Liver (tissue), 9 donors: ENCODE measurements around the gene MAPK1. TPM values are rescaled to one million over a fixed set of nuclear protein-coding genes. Genes with fewer than 3 reads are reported as not detected.

Experiments used
- DNase-seq: peaks from one replicate; pipeline ENCODE4 v3.0.0-alpha.2; 2017; ENCODE audit warnings: low spot score
- H3K27ac ChIP-seq, 2 donors: one replicate each; pipeline ENCODE4 v1.7.0; 2013; ENCODE audit warnings: inconsistent platforms in 2 of 2, low read length in 2 of 2, control low read depth in 1 of 2, low read depth in 1 of 2, mild to moderate bottlenecking in 1 of 2
- H3K27me3 ChIP-seq, 4 donors: one replicate each; pipeline versions ENCODE4 v1.6.1 to v1.7.0; 2013; ENCODE audit warnings: low read length in 3 of 4, inconsistent platforms in 1 of 4, mild to moderate bottlenecking in 1 of 4, moderate library complexity in 1 of 4; ENCODE audit not compliant: control insufficient read depth in 4 of 4, insufficient read depth in 4 of 4
- H3K36me3 ChIP-seq, 4 donors: one replicate each; pipeline versions ENCODE4 v1.6.1 to v1.7.0; 2013; ENCODE audit warnings: low read length in 3 of 4, mild to moderate bottlenecking in 3 of 4, low read depth in 1 of 4, moderate library complexity in 1 of 4; ENCODE audit not compliant: control insufficient read depth in 4 of 4, insufficient read depth in 3 of 4
- H3K4me1 ChIP-seq, 4 donors: one replicate each; pipeline versions ENCODE4 v1.6.1 to v1.7.0; 2013; ENCODE audit warnings: low read length in 3 of 4, mild to moderate bottlenecking in 3 of 4, moderate library complexity in 1 of 4; ENCODE audit not compliant: control insufficient read depth in 4 of 4, insufficient read depth in 4 of 4
- H3K4me3 ChIP-seq, 3 donors: one replicate each; pipeline versions ENCODE4 v1.6.1 to v1.7.0; 2013; ENCODE audit warnings: low read length in 3 of 3, control low read depth in 1 of 3, low read depth in 1 of 3, mild to moderate bottlenecking in 1 of 3
- H3K9ac ChIP-seq, 2 donors: one replicate each; pipeline ENCODE4 v1.7.0; 2013; ENCODE audit warnings: low read length in 2 of 2, mild to moderate bottlenecking in 2 of 2, moderate library complexity in 2 of 2, control low read depth in 1 of 2, low read depth in 1 of 2
- H3K9me3 ChIP-seq, 4 donors: one replicate each; pipeline versions ENCODE4 v1.6.1 to v1.7.0; 2013; ENCODE audit warnings: low read length in 3 of 4; ENCODE audit not compliant: control insufficient read depth in 4 of 4
- ATF3 ChIP-seq: IDR thresholded peaks from 2 replicates; pipeline ENCODE4 v1.6.1; 2016; ENCODE audit warnings: antibody characterized with exemption
- CTCF ChIP-seq: fragments of 150-350 bp; IDR thresholded peaks from 2 replicates; pipeline ENCODE4 v1.5.1; 2017; ENCODE audit warnings: improper control_type of control experiment, low read depth, low read length; ENCODE audit not compliant: missing input control
- EGR1 ChIP-seq, 2 donors: IDR thresholded peaks; 2 replicates each; pipeline ENCODE4 v1.6.1; 2016 to 2018; ENCODE audit warnings: antibody characterized with exemption in 2 of 2, low read depth in 2 of 2
- FOXA2 ChIP-seq: IDR thresholded peaks from 2 replicates; pipeline ENCODE4 v1.6.1; 2016; ENCODE audit warnings: antibody characterized with exemption
- HNF4A ChIP-seq, 2 donors: conservative IDR thresholded peaks; 2 replicates each; pipeline ENCODE4 v1.6.1; 2016; ENCODE audit warnings: antibody characterized with exemption in 2 of 2, mild to moderate bottlenecking in 2 of 2
- HNF4G ChIP-seq: IDR thresholded peaks from 2 replicates; pipeline ENCODE4 v1.6.1; 2016; ENCODE audit warnings: antibody characterized with exemption
- RAD21 ChIP-seq, 2 donors: IDR thresholded peaks; 2 replicates each; pipeline ENCODE4 v1.6.1; 2016; ENCODE audit warnings: antibody characterized with exemption in 2 of 2, mild to moderate bottlenecking in 2 of 2
- REST ChIP-seq: IDR thresholded peaks from 2 replicates; pipeline ENCODE4 v1.6.1; 2016; ENCODE audit warnings: antibody characterized with exemption, mild to moderate bottlenecking
- RXRA ChIP-seq, 2 donors: IDR thresholded peaks; 2 replicates each; pipeline ENCODE4 v1.6.1; 2017 to 2018; ENCODE audit warnings: antibody characterized with exemption in 2 of 2, mild to moderate bottlenecking in 1 of 2
- SP1 ChIP-seq: IDR thresholded peaks from 2 replicates; pipeline ENCODE4 v1.6.1; 2018; ENCODE audit warnings: antibody characterized with exemption, mild to moderate bottlenecking
- YY1 ChIP-seq: IDR thresholded peaks from 2 replicates; pipeline ENCODE4 v1.6.1; 2016; ENCODE audit warnings: antibody characterized with exemption, mild to moderate bottlenecking
- WGBS: extraction: QIAGEN DNeasy Blood & Tissue Kit; methylation state at CpG from one replicate; pipeline ENCODE4 v1.1.7; 2013; 5-methylcytosine and 5-hydroxymethylcytosine counted together
- polyA plus RNA-seq, 2 donors: library from polyadenylated mRNA; stranded (reverse) in 1 of 2; unstranded in 1 of 2; fragments of 200-250 nt in 1 of 2; fragments of >200 nt in 1 of 2; fragmentation: Nextera tagmentation in 1 of 2; extraction: Ambion mirVana in 1 of 2; gene quantifications; one replicate each; pipeline versions ENCODE4 v1.2.1 to v1.2.3, GENCODE V29; 2013 to 2015
- total RNA-seq, 2 donors: library from RNA; depleted of rRNA; stranded (reverse); fragments of >200 nt; gene quantifications; one replicate each; pipeline ENCODE4 v1.2.3, GENCODE V29; 2014
- donor health status: healthy.
- donor health status: healthy.
- donor health status: healthy.
- donor health status: healthy.
- donor health status: healthy.

MAPK1 gene
- total and polyA plus RNA-seq, 4 donors, result 8.3 to 31.8 (median 22.8) TPM

GRCh38 chr22:21727159-21727558 is 140.3 kb downstream of the MAPK1 start:
- DNase-seq, result no peak
- no peak overlapping the region for H3K9ac ChIP-seq
- H3K9me3 ChIP-seq, result no peaks in the 10 kb centered on the region
- H3K4me3 ChIP-seq, result no peak overlapping the region
- no peaks in the 10 kb centered on the region for H3K36me3 ChIP-seq
- 92% methylated on average over 4 of the region's 4 CpGs for WGBS
- H3K27me3 ChIP-seq, result no peaks in the 10 kb centered on the region
- H3K4me1 ChIP-seq, result no peaks in the 10 kb centered on the region
- H3K27ac ChIP-seq, result no peak overlapping the region
- no peak for TF ChIP-seq SP1
- TF ChIP-seq RXRA (IDR thresholded peaks at IDR 0.05), result no peak
- no peak for TF ChIP-seq HNF4A (conservative IDR thresholded peaks at IDR 0.05)
- TF ChIP-seq EGR1 (IDR thresholded peaks at IDR 0.05; ENCODE audit: low read depth in 2 of 2), result no peak
- TF ChIP-seq RAD21 (IDR thresholded peaks at IDR 0.05), result no peak
- no peak for TF ChIP-seq HNF4G
- no peak for TF ChIP-seq CTCF

- WGBS, result 79% methylated on average over 5 of the region's 5 CpGs
Measured at GRCh38 chr22:21726650-21727049, 140.8 kb downstream of the MAPK1 start.

More at GRCh38 chr22:21726650-21727049, 140.8 kb downstream of the MAPK1 start:
- Histone ChIP-seq H3K4me1 (no peaks in the 10 kb centered on the region), H3K36me3 (no peaks in the 10 kb centered on the region), H3K27ac (no peak overlapping the region), H3K9ac (no peak overlapping the region), H3K4me3 (no peak overlapping the region), H3K9me3 (no peaks in the 10 kb centered on the region), H3K27me3 (no peaks in the 10 kb centered on the region)
- DNase-seq, result no peak
- TF ChIP-seq CTCF (peak; percentile 21), ATF3 (no peak), HNF4G (no peak), HNF4A (conservative IDR thresholded peaks at IDR 0.05) (no peak), REST (no peak), RAD21 (IDR thresholded peaks at IDR 0.05) (peak in 1 of 2 donors; percentile 63), FOXA2 (no peak), YY1 (no peak)
